Stomach smooth muscle (tissue), 2 donors: ENCODE results near the gene SEC24B.
"Not testable (repeated sequence)": the region's sequence is repeated elsewhere in the genome, so short reads cannot be mapped to it uniquely, and the experiment has no call there.

Source experiments
- H3K27ac ChIP-seq: one replicate; pipeline ENCODE4 v1.7.0; 2013; ENCODE audit warnings: mild to moderate bottlenecking, low read length, inconsistent platforms
- H3K27me3 ChIP-seq, 2 donors: one replicate each; pipeline ENCODE4 v1.7.0; 2013; ENCODE audit warnings: low read length in 2 of 2; ENCODE audit not compliant: insufficient read depth in 2 of 2, control insufficient read depth in 1 of 2
- H3K36me3 ChIP-seq, 2 donors: one replicate each; pipeline ENCODE4 v1.7.0; 2013; ENCODE audit warnings: low read length in 2 of 2; ENCODE audit not compliant: control insufficient read depth in 2 of 2, insufficient read depth in 2 of 2
- H3K4me1 ChIP-seq: one replicate; pipeline ENCODE4 v1.7.0; 2013; ENCODE audit warnings: low read length; ENCODE audit not compliant: control insufficient read depth, insufficient read depth
- H3K4me3 ChIP-seq, 2 donors: one replicate each; pipeline ENCODE4 v1.7.0; 2013; ENCODE audit warnings: low read length in 2 of 2
- H3K9ac ChIP-seq, 2 donors: one replicate each; pipeline ENCODE4 v1.7.0; 2013; ENCODE audit warnings: low read length in 2 of 2, mild to moderate bottlenecking in 1 of 2
- H3K9me3 ChIP-seq, 2 donors: one replicate each; pipeline ENCODE4 v1.7.0; 2013; ENCODE audit warnings: low read length in 2 of 2; ENCODE audit not compliant: control insufficient read depth in 2 of 2
- donor health status: healthy.
- donor health status: Pancreatic carcinoma.

Gene SEC24B

DNA sequence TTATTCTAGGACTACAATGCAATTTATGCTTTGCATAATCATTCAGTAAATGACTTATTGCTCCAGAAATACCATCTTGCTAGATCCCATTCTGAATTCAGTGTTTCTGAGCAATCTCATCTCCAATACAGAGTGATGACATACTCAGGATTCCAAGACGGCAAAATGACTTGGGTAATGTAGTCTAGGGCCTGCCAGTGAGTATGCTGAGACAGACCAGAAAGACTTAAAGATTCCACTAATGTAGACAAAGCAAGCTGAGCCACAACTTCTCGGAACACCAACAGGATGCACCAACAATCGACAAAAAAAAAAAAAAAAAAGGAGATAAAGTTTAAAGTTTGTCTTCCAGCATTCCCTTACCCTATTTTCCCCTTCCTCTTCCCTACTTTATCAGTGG is 919 bp upstream of the SEC24B start:
- H3K27ac ChIP-seq, result peak overlapping the region; percentile 86

DNA sequence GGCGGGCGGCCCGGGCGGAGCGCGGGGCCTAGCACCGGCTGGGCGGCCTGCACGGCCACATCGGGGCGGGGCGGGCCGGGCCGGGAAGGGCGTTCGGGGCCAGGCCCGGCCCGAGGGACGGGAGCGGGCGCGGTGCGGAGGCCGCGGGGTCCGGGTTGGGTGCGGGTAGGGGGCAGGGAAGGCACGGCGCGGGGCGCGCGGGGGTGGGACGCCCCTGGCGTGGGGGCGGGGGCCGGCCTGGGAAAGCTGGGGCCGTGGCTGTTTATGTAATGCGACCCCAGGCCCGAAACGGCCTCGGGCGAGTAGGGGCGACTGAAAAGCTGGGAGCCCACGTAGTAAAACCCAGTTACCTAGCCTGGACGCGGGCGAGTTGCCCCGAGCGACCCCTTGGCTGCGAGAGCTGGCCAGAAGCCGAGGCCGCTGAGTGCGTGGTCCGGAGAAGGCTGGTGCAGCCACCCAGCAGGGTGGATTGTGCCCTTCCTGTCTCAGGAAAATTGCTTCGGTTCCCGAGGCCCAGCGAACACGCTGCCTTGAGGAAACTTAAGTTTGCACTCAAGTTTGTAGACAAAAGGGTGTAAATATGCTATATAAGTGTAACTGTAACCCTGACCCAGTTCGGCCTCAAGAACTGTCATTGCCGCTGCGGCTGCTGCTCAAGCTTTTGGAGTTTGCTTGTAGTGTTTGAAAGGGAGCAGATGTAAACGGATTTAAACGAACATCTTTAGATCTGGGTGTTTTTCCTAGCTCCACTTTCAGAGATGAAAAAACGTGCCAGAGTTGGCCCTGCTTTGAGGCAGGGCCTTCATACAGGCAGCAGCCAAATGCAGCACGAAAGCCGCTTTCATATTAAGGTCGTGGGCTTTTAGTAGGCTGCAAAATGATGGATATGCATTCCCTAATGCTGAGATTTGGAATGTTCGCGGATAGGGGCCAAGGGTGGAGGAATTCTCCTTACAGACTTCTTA is 674 bp downstream of the SEC24B start:
- peak overlapping the region; percentile 87 to 92 for H3K9ac ChIP-seq
- H3K4me1 ChIP-seq, result peaks cover 19% of the 10 kb centered on the region

More for the DNA sequence above, 919 bp upstream of the SEC24B start:
- Histone ChIP-seq H3K4me3 (peak overlapping the region; percentile 74 to 87), H3K36me3 (no peaks in the 10 kb centered on the region), H3K9me3 (no peaks in the 10 kb centered on the region), H3K9ac (peak overlapping the region; percentile 87 to 92), H3K4me1 (peaks cover 19% of the 10 kb centered on the region), H3K27me3 (no peaks in the 10 kb centered on the region)

DNA sequence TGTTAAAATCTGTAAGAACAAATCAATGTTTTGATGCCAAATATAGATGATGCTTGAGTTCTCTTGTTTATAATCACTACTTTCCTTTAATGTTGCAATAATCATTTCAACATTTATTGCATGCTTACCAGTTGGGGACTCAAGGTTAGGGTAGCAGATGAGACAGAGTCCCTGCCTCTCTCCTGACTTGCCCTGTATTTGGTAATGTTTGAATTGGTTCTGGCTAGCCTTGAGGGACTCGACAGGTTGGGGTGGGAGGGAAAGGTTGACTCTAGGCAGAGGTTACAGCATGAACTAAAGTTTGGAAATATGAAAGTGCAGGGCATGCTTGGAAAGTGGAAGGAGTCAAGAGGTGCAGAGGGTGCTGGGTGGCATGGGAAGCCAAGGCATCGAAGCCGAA is 2.0 kb downstream of the SEC24B start:
- Histone ChIP-seq H3K27me3 (no peaks in the 10 kb centered on the region), H3K36me3 (no peaks in the 10 kb centered on the region), H3K27ac (no peak overlapping the region), H3K9me3 (no peaks in the 10 kb centered on the region), H3K9ac (no peak overlapping the region), H3K4me3 (peak overlapping the region; percentile 5 to 87), H3K4me1 (peaks cover 20% of the 10 kb centered on the region)

More for the DNA sequence above, 674 bp downstream of the SEC24B start:
- H3K9me3 ChIP-seq, result no peaks in the 10 kb centered on the region
- no peaks in the 10 kb centered on the region for H3K27me3 ChIP-seq
- H3K27ac ChIP-seq, result peak overlapping the region; percentile 68
- no peaks in the 10 kb centered on the region for H3K36me3 ChIP-seq
- peak overlapping the region; percentile 75 to 87 for H3K4me3 ChIP-seq

DNA sequence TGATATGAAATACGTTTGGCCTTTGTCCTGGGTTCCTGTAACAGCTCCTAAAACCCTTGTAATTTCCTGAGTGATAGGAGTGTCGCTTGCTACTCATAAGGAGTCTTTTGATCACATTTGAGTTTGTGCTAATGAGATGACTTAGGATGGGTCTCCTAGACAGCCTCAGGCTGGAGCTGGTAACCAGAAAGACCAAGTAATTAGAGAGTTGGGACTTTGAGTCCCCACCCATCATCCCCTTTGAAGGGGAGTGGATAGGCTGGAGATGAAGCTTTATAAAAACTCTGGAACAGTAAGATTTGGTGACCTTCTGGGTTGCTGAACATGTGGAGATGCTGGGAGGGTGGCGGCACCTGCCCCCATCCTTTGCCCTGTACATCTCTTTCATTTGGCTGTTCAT is 2.9 kb downstream of the SEC24B start:
- Histone ChIP-seq H3K27ac (no peak overlapping the region), H3K4me1 (peaks cover 28% of the 10 kb centered on the region), H3K9me3 (no peaks in the 10 kb centered on the region), H3K4me3 (no peak overlapping the region), H3K9ac (no peak overlapping the region), H3K27me3 (no peaks in the 10 kb centered on the region), H3K36me3 (no peaks in the 10 kb centered on the region)

DNA sequence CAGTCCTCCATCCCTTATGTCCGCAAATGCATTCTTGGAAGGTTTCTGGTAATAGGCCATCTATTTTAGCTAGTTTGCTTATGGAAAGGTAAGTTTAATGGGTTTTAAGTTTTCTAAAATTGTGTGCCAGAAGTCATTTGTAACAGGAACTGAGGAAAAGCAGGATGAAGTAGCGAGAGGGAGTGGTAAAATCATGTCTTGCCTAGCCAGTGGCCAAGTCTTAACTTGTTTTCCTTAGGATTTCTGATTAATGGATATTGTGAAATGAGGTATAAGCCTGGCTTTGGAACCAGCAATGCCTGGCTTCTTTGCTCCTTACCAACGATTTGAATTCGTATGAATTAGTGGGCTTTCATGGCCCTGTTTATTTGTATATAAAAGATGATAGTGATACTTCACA is 7.3 kb downstream of the SEC24B start:
- Histone ChIP-seq H3K27ac (peak overlapping the region; percentile 2), H3K9me3 (peaks cover 0 to under 1% of the 10 kb centered on the region in 2 donors), H3K4me1 (peaks cover 21% of the 10 kb centered on the region), H3K27me3 (no peaks in the 10 kb centered on the region), H3K9ac (no peak overlapping the region), H3K36me3 (peaks cover 0 to under 1% of the 10 kb centered on the region in 2 donors), H3K4me3 (no peak overlapping the region)

DNA sequence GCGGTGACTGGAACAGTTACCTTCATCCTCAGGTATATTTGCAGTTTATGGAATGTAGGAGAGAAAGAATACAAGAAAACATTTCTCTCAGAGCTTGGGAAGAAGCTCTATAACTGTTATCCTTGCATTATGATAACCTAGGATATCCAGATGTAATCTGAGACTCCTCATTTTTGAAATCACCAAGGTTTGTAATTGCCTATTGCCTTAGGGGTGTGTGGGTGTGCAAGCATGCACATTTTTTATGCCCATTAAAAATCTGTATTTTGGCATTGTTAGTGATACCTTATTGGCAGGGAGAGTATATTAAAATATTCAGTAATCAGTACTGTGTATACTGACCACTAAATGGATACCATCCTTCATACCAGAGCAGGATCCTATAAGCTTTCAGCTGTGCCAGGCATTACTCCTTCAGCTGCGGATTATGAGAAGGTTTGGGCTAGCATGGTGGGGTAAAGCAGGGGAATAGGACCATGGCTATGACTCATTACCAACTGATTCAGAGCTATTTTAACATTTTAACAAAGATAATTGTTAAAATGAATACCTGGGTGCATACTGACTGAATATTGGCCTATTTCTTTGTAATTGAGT is 8.3 kb downstream of the SEC24B start:
- H3K27ac ChIP-seq, result no peak overlapping the region
- no peak overlapping the region for H3K9ac ChIP-seq
- H3K4me1 ChIP-seq, result peaks cover 18% of the 10 kb centered on the region
- no peaks in the 10 kb centered on the region for H3K27me3 ChIP-seq
- H3K9me3 ChIP-seq, result peaks cover 3 to 4% of the 10 kb centered on the region in 2 donors
- peaks cover 4 to 5% of the 10 kb centered on the region in 2 donors for H3K36me3 ChIP-seq
- H3K4me3 ChIP-seq, result no peak overlapping the region

DNA sequence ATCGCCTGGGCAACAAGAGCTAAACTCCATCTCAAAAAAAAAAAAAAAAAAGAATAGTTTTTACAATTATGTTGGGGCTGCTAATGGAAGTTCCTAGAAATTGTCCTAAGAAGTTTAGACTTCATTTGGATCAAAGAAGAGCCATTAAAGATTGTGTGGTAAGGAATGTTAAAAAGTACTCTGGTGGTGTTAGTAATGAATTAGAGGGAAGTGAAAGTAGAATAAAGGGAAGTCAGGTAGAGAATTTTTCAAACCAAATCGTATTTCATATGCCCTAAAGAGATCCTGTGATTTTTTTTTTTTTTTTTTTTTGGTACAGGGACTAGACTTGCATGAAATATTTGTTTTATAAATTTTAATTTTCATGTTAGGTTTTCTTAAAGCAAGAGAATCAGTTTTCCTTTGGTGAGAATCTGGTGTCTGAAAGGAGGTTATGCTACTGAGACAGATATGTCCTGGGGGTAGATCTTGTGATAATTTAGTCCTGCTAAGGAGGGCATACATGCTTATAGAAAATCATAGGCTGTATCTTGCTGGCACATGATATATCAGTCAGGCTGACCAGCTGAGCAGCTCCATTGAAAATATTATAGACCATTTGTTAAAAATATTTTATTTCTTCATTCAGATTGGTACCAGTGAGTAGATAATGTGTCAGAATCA is 10.7 kb downstream of the SEC24B start:
- Histone ChIP-seq H3K4me3 (no peak overlapping the region), H3K4me1 (peaks cover 15% of the 10 kb centered on the region), H3K9ac (no peak overlapping the region), H3K36me3 (peaks cover 4 to 9% of the 10 kb centered on the region in 2 donors), H3K27ac (no peak overlapping the region), H3K9me3 (peaks cover 3 to 4% of the 10 kb centered on the region in 2 donors), H3K27me3 (no peaks in the 10 kb centered on the region)

DNA sequence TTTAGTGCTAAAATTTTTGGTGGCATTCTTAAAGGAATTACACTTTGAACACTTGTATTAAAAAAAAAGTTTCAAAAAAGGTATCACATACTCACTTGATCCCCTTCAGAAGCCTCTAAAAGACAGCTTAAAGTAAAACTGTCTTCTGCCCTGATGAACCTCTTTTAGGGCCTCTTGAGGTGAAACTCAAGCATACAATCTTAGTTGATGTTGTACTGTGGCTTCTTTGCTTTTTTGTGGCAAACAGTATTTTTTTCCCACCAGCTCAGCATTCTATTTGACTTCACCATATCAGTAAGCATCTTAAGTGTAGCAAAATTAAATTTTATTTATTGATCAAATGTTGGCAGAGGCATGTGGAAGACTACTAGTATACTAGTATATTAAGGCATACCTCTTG is 13.7 kb downstream of the SEC24B start:
- Histone ChIP-seq H3K9me3 (peaks cover 3 to 4% of the 10 kb centered on the region in 2 donors), H3K4me3 (no peak overlapping the region), H3K36me3 (peaks cover 4 to 12% of the 10 kb centered on the region in 2 donors), H3K4me1 (peaks cover 6% of the 10 kb centered on the region), H3K27me3 (no peaks in the 10 kb centered on the region), H3K27ac (no peak overlapping the region), H3K9ac (no peak overlapping the region)

DNA sequence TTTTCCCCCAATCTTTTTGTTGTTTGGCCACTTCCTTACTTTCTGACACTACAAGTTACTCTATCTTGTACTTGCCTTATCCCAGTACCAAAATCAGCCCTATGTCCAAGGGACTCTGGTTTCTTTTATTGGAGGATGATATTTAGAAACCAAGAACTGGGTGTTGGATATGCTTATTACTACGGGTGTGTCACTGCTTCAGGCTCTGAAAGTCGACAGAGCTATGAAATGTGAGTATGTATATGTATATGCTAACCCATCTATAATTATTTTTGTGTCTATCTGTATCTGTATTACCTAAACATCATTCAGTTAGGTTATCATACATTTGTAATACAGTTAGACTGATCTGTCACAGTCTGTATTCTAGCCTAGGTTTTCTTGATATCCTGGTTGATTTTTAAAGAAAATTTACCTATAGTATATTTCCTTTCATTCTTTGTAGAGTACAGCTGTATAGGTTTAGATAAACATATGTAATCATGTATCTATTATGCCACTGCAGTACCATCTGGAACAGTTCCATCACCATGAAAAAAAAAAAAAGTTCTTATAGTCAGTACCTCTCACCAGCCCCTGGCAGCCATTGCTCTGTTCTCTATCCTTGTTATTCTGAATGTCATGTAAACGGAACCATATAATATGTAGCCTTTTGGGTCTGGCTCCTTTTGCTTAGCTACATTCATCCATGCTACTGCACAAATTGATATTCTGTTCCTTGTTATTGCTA is 18.1 kb downstream of the SEC24B start:
- Histone ChIP-seq H3K9me3 (no peaks in the 10 kb centered on the region), H3K27ac (no peak overlapping the region), H3K36me3 (peaks cover 0 to 7% of the 10 kb centered on the region in 2 donors), H3K4me3 (no peak overlapping the region), H3K9ac (no peak overlapping the region), H3K4me1 (no peaks in the 10 kb centered on the region), H3K27me3 (no peaks in the 10 kb centered on the region)

DNA sequence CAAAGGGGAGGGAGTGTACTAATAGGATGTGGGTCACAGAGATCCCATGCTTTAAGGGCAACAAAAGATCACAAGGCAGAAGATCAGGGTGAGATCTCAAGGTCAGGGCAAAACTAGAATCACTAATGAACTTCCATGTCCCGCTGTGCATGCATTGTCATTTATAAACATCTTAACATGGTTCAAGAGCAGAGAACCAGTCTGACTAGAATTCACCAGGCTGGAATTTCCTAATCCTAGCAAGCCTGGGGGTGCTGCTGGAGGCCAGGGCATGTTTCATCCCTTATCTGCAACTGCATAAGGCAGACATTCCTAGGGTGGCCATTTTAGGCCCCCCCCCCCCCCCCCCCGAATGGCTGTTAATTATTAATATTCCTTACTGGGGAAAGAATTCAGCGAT is 19.5 kb downstream of the SEC24B start:
- not testable (repeated sequence) for H3K27ac ChIP-seq, H3K4me3 ChIP-seq, H3K9ac ChIP-seq, H3K36me3 ChIP-seq, H3K27me3 ChIP-seq, H3K9me3 ChIP-seq, H3K4me1 ChIP-seq
